Fibroblast of skin of left quadriceps (primary cell): Measurements from ENCODE around the gene CDH23.

Experiments used
- DNase-seq, 2 experiments: peaks; one replicate each; pipeline ENCODE4 v3.0.0-alpha.2; 2013; ENCODE audit warnings: low read depth in 2 of 2

Gene CDH23

DNA sequence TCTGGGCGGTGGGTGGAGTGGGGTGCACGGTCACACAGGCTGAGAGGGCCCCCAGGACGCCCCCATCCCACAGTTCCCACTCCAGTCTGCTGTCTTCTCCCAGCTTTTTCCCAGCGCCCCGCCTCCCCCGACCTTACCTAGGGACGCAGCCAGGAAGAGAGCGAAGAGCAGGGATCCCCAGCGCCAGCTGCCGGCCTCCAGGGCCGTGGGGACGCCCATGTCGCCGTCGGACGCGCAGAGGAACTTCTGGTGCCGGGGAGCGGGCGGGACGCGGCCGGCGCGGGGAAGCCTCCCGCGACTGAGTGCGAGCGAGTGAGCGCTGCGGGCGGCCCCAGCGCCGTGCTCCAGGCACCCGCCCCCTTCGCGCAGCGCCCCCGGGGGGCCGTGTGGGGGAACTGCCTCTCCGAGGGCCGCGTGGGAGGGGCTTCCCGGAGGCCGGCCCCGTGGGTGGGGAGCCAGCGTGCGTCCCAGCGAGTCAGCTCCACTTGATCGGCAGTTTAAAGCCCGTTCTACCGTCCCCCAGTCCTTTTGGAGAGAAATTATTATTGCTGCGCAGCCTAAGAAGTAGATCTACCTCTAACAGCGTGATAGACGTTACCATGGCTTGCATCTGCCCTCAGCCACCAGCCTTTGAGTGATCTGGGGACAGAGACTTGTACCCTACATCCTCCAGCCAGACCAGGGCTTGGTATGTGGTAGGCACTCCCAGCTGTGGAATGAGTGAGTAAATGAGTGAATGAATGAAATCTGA lies 376.7 kb downstream of the CDH23 start, which contains the start of gene VSIR:
VSIR (minus strand) TSS at position 300 of the 751 bp plus-strand sequence; CDS start at position 219, 81 bp downstream.
- DNase-seq, result peak; percentile 26 to 29

- DNase-seq, result no peak
Observed at GRCh38 chr10:71774916-71775702, 378.4 kb downstream of the CDH23 start.

DNA sequence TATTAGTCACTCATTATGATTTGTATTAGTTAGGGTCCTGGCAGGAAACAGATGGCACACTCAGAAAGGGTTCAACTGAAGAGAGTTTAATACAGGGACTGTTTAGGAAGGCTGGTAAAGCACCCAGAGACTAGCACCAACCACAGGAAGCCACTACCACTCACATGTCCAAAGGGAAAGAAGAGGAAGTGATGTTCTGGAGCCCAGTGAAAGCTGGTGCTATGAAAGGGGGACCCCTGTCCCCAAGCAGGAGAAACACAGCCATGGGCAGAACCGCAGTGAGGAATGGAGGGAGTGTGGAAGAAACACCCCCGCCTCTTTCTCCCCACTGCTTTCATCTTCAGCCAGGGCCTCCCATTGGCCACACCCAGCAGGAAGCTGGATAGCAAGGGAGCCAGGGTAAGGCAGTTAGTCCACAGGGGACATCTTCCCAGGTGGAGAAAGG lies 379.8 kb downstream of the CDH23 start:
- DNase-seq, result no peak

GRCh38 chr10:71777213-71777985 lies 380.7 kb downstream of the CDH23 start:
- no peak for DNase-seq

GRCh38 chr10:71778071-71778825 lies 381.5 kb downstream of the CDH23 start:
- DNase-seq, result no peak

DNA sequence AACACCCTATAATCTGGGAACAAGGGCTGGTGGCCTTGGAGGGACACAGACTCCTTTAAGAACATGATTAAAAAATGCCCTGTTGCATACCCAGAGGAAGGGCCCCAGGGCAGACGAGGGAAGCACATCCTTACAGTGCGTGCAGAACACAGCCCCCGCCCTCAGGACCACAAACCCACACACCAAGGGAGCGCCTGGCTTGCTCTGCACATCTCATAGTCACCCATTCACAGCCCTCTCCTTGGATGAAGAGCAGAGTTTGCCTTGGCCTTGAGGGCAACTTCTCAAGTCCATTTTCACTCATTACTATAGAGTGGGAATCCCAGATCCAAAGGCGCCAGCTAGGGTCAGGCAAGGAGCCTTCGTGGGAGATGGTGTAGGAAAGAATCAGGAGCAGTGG lies 382.9 kb downstream of the CDH23 start:
- DNase-seq, result no peak

DNA sequence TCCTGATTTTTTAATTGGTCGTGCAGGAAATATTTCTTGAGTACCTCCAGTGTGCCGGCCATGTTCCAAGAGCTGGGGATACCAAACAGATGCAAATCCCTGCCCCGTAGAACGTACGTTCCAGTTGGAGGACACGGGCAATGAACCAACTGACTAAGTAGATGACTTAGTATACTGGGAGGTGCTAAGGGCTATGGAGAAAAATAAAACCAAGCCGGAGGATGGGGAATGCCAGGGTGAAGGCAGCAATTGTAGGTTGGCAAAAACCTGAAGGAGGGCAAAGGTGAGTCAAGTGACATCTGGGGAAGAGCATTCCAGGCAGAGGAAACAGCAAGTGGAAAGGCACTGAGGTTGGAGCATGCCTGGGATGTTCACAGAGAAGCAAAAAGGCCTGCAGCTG lies 383.4 kb downstream of the CDH23 start:
- DNase-seq, result no peak

- DNase-seq, result no peak
Observed at GRCh38 chr10:71780719-71781118, 384.0 kb downstream of the CDH23 start.

DNA sequence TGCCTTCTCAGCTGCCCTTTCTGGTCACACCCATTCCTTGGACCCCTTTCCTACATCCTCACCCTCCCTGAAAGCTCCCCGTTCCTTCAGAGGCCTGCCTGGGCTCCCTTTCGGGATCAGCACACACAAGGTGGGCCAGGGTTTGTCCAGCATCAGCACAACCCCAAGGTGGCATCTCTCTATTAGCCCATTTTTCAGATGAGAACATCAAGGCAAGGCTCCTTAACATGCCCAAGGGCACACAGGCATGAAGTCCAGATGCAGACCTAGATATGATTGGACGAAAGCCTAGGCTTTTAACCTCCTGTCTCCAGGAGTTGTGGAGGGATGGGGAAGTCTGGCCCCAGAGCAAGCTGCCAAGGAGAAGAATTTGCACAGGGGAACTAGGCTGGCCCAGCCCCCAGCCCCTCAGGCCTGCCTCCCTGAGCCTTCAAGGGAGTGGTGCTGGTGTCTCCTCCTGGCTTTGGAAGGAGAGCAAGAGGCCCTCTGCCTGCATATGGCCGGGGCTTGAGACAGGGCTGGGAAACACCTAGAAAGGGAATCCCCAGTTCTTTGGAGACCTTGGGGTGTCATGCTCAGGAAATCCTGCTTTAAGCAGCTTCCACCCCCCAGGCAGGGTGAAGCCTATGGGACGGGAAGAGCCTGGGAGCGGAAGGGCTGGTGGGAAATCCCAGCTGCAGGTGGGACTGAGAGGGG lies 385.6 kb downstream of the CDH23 start:
- DNase-seq, result no peak

DNA sequence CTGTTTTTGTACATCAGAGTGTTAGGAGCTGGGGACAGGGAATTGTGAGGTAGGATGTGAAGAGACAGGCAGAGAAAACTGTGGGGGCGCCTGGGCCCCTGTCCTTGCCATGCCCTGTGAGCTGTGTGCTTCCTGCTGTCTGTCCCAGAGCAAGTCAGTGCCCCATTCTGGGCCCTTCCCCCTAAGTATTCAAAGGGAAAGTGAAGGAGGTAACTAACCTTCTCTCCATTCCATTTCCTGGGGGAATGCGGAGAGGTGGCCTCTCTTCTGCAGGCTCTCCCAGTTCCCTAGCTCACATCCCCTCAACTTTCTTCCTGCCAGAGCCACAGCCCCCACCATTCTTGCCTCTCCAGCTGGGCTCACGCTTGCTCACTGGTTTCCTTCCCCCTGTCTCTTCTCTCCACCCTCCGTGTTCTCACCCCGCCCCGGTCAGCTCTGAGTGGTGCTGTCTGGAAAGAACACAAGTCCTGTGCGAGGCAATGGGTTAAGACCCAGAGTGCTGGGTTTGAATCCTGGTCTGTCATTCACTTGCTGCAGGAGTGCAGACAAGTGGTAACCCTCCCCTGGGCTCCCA lies 386.3 kb downstream of the CDH23 start:
- DNase-seq, result no peak

GRCh38 chr10:71783917-71784678 lies 387.4 kb downstream of the CDH23 start:
- no peak for DNase-seq

DNA sequence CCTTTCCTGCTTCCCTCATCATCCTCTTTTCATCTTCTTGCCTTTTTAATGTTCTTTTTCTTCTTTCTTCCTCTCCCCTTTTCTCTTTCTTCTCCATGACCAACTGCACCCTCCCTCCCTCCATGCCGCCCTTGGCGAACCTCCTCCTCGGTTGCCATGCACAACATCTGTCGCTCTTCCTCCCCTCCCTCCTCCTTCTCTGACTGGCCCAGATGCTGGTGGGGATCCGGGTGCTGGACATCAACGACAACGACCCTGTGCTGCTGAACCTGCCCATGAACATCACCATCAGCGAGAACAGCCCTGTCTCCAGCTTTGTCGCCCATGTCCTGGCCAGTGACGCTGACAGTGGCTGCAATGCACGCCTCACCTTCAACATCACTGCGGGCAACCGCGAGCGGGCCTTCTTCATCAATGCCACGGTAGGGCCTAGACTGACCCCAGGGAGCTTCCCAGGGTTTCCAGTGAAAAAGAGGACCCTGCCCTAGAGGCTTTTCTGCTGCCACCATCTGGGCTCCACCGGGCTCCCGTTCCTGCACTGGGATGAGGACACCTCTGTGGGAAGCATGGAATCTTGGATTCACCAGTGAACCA lies 388.1 kb downstream of the CDH23 start:
- DNase-seq, result no peak

DNA sequence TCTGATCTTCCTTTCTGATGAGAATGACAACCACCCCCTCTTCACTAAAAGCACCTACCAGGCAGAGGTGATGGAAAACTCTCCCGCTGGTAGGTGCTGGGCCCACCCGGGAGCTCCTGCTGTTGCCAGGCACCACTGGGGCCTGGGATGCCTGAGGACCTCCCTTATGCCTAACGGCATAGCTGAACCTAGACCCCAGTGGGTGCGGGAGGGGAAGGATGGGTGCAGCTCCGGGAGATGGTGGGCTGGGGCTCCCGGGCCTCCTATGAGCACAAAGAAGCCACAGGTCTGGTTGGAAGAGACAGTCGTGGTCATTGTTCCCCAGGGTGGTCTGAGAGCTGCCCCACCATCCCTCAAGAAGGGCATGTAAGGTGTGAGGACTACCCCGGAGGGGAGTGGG lies 392.2 kb downstream of the CDH23 start:
- DNase-seq, result no peak

DNA sequence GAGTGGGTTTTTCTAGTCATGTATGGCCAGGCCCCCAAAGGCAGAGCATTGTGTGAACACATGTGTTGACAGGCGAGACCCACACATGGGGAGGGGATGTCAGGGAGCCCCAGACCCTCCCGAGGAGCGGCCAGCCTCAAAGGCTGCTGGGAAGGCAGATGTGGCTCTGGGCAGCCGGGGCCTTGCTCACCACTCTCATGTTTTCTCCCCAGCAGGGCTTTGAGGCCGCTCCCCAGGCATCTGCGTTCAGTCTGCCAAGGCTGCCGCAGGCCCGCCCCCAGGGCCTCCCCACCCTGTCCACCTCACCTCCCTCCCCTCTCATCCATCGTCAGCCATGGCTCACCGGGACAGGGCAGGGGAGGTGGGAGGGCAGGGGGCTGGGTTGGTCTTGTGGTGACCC lies 393.2 kb downstream of the CDH23 start:
- DNase-seq, result no peak

GRCh38 chr10:71790749-71791440 lies 394.2 kb downstream of the CDH23 start:
- DNase-seq, result no peak

GRCh38 chr10:71795248-71795647 lies 398.5 kb downstream of the CDH23 start:
- DNase-seq, result no peak

GRCh38 chr10:71796749-71797405 lies 400.2 kb downstream of the CDH23 start:
- DNase-seq, result no peak
